HG02970 (cell line): ENCODE data around the gene SLC12A2.

ENCODE experiments used
- ATAC-seq: cut with Tn5 transposase; IDR thresholded peaks from one replicate; pipeline ENCODE4 v1.9.1; 2021; ENCODE audit warnings: mild to moderate bottlenecking, moderate library complexity, moderate number of reproducible peaks; ENCODE audit not compliant: unreplicated experiment, low FRiP score

SLC12A2 gene

GRCh38 chr5:128083033-128083810 is at the start of gene SLC12A2:
Gene SLC12A2, plus strand, starts transcription at chr5:128083766. Its CDS starts 189 bp downstream, at chr5:128083955.
- ATAC-seq = peak; percentile 64

DNA sequence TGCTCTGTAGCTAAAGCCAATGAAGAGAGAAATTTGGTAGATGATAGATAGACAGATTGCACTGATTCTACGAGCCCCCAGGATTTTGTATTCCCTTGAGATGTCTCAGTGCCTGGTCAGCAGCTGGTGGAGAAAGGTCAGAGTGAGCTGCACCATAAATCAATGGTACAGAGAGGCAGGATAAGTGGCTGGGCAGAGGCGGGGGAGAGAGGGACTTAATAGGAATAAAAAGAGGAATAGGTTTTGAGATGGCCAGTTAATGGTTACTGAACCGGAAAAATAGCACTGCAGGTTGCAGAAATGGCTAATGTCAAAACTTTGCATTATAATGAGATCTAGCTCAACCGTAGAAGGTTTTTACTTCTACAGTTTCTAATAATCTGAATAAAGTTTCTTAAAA is 47.9 kb upstream of the SLC12A2 start:
- ATAC-seq = no peak

- no peak for ATAC-seq
Observed at GRCh38 chr5:128036950-128037349, 46.6 kb upstream of the SLC12A2 start.

DNA sequence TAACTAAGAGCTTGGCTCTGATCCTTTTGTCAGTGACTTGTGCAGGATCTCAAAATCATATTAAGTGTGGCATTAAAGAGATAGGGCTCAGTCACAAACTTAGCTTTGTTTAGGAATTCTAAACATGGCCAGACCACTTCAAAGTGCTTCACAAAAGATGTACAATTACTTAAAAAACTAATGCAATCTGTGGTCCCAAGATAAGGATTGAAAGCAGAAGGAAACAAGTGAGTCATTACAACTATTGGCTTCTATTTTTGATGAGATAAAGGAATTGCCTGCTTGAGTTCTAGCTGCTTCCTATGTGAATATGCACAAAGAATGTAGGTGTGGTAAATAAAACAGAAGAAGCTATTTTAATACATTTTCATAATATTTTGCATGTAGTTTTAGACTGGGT is 44.9 kb upstream of the SLC12A2 start:
- no peak for ATAC-seq

GRCh38 chr5:128040927-128041326 is 42.6 kb upstream of the SLC12A2 start:
- ATAC-seq = no peak

- no peak for ATAC-seq
Observed at GRCh38 chr5:128052780-128053179, 30.8 kb upstream of the SLC12A2 start.

DNA sequence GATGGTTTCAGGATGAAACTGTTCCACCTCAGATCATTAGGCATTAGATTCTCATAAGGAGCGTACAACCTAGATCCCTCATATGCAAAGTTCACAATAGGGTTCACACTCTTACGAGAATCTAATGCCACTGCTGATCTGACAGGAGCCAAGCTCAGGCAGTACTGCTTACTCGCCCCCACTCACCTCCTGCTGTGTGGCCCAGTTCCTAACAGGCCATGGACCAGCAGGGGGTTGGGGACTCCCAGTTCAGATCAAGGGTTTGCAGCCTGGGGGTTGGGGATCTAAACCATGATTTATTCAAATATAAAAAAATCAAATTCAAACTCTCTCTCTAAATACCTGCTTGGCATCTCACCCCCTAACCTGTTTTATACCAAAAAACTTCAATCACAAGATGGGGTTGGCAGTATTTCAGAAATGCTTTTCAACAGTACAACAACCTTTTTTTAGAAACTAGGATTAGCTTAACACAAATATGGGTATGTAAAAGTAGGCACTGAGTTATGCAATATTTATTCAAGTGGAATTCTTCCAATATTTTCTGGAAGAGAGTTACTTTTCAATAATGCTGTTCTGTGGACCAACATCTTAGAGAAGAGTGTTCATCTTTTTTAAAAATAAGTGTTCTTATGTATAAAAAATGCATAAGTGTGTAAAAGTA is 30.1 kb upstream of the SLC12A2 start:
- ATAC-seq = no peak

DNA sequence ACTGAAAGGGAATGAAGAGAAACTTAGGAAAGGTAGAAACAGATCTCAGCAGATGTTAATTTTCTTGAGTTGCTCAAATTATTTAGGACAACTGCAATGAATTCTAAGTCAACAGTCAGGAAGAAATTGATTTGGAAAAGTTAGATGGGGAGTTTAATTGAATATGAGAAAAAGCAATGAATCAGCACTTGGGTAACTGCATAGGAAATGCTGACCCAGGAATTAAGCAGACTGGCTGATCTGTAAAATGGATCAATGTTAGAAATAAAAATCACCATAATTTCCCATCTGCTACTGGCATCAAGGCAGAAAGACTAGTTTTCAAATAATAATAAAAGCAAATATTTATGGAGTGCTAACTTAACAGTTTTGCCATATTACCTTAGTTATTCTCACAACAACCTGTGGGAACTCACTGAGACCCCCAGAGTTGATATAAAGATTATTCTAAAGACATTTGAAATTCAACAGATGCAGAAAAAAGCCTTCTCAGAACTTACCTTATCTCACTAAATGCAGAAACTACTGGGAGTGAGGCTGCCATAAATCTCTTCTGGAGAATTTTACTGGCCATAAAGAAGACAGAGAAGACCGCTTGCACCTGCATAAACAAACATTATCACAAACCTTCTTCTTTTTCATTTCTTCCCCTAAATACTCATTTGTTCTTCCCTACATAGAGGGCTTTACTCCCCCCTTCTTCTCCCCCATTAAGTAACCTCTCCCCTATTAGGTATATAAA is 22.8 kb upstream of the SLC12A2 start:
- ATAC-seq = no peak

DNA sequence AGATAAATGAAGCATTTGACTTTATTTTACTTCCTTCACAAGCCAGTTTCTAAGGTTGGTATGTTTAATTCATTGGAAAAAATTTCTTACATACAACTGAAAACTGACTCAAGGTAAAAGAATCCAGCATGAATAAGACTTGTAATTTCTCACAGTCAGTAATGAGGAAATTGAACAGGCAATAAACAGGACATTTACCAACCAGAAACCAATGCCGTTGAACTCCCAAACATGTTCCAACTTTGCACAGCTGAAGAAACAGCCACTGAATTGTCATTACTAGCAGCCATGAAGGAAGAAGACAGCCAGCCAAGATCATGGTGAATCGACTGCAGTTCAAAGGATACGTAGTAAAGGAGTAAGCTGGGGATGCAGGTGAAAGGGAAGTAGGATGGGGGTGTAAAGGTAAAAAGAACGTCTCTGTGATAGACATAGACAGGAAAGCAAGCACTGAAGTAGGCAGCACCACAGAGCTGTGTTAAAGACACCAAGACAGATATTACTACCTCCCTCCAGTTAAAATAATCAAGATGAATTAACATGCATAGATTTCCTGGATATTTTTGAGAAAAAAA is 21.3 kb upstream of the SLC12A2 start:
- no peak for ATAC-seq

DNA sequence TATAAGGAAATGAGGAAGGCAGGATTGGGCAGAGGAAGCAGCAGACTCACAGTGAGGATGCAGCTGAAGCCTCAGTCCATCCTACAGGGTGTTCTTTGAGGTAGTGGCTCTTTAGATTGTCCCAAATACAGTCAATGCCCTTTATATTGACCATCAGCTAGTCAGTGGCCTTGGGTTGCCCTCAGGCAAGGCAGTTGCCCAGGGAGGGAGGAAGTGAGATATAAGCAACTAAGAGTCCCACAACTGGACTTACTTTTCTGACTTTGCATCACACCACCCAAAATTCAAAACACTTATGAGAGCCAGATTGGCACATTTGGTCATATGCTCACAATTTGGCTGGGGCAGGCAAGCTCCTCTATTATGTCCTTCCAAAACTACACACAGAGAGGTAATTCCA is 9.4 kb upstream of the SLC12A2 start:
- ATAC-seq = no peak

DNA sequence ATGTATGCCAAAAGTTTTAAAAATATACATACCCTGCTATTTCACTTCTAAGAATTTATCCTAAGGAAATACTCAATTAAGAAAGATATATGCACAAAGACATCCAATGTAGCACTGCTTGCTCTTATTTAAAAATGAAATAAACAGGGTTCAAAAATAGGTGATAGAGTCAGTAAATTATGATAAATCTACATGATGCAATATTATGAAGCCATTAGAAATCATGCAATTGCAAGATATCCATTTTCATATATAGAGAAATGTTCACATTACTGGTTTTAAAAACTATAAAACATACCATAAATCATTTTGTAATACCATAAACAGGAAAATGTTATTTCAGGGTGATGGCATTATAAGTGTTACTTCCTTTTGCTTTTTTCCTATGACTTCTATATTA is 8.6 kb upstream of the SLC12A2 start:
- no peak for ATAC-seq

DNA sequence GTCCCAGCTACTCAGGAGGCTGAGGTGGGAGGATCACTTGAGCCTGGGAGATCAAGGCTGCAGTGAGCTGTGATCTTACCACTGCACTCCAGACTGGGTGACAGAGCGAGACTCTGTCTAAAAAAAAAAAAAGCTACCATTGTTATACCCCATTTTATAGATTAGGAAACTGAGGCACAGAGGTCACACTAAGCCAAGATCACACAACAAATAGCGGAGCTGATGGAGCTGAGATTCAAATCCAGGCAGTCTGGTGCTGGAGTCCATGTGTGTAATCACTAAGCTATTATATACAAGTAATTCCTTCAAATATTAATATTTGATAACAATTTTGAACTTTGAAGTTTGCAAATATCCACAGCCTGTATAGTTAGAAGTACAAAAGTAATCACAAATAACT is 6.0 kb upstream of the SLC12A2 start:
- no peak for ATAC-seq

DNA sequence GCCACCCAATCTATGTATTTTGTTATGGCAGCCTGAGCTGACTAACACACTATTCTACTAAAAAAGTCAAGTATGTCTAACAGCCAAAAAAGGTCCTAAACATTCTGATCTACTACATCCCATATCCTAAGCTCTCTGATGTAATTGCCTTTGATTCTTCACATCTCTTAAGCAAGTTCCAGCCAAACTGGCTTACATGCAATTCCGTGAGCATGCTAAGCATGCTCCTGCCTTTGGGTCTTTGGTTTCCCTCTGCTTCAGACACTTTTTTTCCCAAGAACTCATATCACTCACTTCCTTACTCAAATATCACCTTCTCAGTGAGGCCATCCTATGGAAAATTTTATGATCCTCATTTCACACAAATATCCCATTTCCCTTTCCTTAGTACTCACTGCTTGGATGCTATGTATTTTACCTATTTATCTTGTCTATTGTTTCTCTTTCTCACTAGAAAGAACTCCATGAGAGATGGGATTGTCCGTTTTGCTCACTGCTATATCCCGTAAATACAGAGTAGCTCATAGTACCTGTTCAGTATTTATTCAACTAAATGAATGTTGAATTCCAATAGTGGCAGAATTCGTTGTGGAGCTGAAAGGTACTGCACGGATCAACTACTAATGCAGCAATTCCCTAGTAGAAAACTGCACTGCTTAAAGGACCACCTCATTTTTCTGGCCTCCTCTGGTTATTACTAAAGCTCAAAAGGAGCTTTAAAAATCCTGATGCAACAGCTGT is 2.3 kb upstream of the SLC12A2 start:
- no peak for ATAC-seq

DNA sequence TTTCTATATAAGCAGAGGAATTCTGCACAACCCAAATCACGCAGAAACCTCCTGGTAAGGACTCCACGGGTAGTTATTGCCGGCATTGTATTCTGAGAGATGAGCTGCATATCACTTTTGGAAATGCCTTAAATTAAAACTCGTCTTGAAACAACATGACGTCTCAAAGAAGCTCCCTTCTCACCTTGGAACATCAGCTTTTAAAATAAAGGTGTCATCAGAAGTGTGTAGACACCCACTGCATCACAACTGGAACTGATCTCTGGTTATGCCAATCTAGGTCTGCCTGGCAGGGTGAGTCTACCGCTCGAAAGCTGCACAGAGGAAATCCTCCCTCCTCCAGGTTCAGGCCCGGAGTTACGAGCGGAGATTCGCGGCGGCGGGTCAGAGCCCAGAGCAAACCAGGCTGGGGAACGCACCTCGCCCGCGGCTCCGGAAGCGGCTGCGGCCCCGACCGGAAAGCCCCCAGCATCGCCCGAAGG is 974 bp upstream of the SLC12A2 start:
- ATAC-seq = no peak

- peak; percentile 31 for ATAC-seq
Observed at GRCh38 chr5:128083811-128084227, 253 bp downstream of the SLC12A2 start.

DNA sequence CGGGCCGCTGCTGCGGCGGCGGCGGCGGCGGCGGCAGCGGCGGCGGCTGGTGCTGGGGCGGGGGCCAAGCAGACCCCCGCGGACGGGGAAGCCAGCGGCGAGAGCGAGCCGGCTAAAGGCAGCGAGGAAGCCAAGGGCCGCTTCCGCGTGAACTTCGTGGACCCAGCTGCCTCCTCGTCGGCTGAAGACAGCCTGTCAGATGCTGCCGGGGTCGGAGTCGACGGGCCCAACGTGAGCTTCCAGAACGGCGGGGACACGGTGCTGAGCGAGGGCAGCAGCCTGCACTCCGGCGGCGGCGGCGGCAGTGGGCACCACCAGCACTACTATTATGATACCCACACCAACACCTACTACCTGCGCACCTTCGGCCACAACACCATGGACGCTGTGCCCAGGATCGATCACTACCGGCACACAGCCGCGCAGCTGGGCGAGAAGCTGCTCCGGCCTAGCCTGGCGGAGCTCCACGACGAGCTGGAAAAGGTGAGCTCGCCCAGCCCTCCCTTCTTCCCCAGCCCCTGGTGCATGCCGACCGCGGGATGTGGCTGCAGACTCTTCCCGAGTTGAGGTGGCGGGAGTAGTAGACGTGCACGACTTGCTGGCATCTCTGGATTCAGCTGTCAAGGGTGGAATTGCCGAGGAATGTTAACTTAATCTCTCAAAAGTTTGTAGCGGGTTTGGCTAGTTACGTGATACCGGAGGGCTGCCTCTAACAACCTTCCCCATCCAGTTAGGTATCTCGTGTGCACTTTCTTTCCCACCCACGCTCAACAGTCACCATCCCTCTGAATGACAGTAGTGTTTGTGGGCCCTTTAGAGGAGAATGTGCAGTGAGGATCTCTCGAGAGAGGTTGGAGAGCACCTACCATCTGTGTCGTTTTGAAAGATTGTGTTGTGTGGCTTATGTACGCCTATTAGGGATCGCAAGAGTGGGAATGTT is 932 bp downstream of the SLC12A2 start:
- ATAC-seq = peak; percentile 8

- no peak for ATAC-seq
Observed at GRCh38 chr5:128085413-128085812, 1.8 kb downstream of the SLC12A2 start.

GRCh38 chr5:128091579-128091978 is 8.0 kb downstream of the SLC12A2 start:
- ATAC-seq = no peak

DNA sequence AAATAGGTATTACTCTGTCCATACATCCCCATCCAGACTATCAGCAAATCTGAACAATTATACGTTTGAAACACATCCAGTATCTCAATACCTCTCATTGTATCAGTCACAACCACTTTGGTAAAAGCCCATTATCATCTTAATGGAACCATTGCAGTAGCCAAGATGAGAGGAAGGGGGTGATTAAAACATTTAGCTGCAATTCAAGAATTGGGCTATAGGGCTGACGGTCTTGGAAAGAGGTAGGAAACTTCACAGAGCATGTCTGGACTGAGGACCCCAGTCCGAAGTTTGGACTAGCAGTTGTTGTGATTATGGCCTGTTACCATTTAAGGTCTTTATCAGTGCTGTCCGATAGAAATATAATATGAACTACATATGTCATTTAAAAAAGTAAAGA is 8.6 kb downstream of the SLC12A2 start:
- no peak for ATAC-seq
